Right atrium auricular region (tissue), 2 donors: ENCODE data around the gene WFIKKN2. TPM values are rescaled to one million over a fixed set of nuclear protein-coding genes. Genes with fewer than 3 reads are reported as not detected.
A peak's percentile ranks its signal among the peaks of the same experiment; 100 is the strongest.

ENCODE experiments used
- DNase-seq: peaks from one replicate; pipeline ENCODE4 v3.0.0-alpha.2; 2019; ENCODE audit warnings: low spot score
- H3K27ac ChIP-seq, 2 donors: fragments of 200-600 bp; sonication (generic); 1 replicate in 1 of 2; 2 replicates in 1 of 2; pipeline ENCODE4 v1.5.1; 2016 to 2019
- H3K27me3 ChIP-seq, 2 donors: fragments of 200-600 bp; sonication (generic); one replicate each; pipeline versions ENCODE4 v1.5.1 to v1.6.0; 2017 to 2019
- H3K36me3 ChIP-seq: fragments of 200-600 bp; sonication (generic); one replicate; pipeline ENCODE4 v1.5.1; 2016
- H3K4me1 ChIP-seq, 2 donors: fragments of 200-600 bp; sonication (generic); one replicate each; pipeline versions ENCODE4 v1.5.1 to v1.6.0; 2017 to 2019
- H3K4me3 ChIP-seq, 2 donors: fragments of 200-600 bp; sonication (generic); 1 replicate in 1 of 2; 2 replicates in 1 of 2; pipeline ENCODE4 v1.5.1; 2017 to 2019; ENCODE audit warnings: mild to moderate bottlenecking in 1 of 2, moderate library complexity in 1 of 2
- H3K9me3 ChIP-seq, 2 donors: fragments of 200-600 bp; sonication (generic); one replicate each; pipeline ENCODE4 v1.5.1; 2019
- total RNA-seq, 2 donors: library from RNA; depleted of rRNA; stranded (reverse); fragments of >200 nt; gene quantifications; one replicate each; pipeline ENCODE4 v1.1.0, GENCODE V29; 2016
- TF ChIP-seq, protein P1 (sequence below), 2 donors: fragments of 200-600 bp; sonication (generic); IDR thresholded peaks; one replicate each; pipeline ENCODE4 v1.5.1; 2019; ENCODE audit warnings: antibody characterized with exemption in 2 of 2

WFIKKN2 gene
- total RNA-seq, 2 donors from 2014 or later, result 0.26 to 0.31 TPM

DNA sequence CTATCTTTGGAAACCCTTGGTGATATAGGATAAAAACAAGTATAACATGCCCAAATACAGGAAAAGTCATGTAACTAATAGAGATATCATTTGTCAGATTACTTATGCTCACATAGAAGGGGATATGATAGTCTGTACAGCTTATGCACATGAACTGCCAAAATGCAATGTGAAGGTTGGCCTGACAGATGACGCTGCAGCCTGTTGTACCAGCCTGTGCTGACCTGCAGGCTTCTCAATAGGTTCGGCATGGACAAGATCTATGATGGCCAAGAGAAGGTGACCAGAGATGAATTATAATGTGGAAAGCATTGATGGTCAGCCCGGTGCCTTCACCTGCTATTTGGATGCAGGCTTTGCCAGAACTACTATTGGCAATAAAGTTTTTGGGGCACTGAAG is 12.7 kb downstream of the WFIKKN2 start:
- H3K36me3 ChIP-seq, result no peaks in the 10 kb centered on the region
- no peak overlapping the region for H3K4me3 ChIP-seq
- H3K9me3 ChIP-seq, result no peaks in the 10 kb centered on the region
- H3K27ac ChIP-seq, result peak overlapping the region; percentile 46 to 81
- H3K27me3 ChIP-seq, result no peaks in the 10 kb centered on the region
- TF ChIP-seq, protein P1, sequence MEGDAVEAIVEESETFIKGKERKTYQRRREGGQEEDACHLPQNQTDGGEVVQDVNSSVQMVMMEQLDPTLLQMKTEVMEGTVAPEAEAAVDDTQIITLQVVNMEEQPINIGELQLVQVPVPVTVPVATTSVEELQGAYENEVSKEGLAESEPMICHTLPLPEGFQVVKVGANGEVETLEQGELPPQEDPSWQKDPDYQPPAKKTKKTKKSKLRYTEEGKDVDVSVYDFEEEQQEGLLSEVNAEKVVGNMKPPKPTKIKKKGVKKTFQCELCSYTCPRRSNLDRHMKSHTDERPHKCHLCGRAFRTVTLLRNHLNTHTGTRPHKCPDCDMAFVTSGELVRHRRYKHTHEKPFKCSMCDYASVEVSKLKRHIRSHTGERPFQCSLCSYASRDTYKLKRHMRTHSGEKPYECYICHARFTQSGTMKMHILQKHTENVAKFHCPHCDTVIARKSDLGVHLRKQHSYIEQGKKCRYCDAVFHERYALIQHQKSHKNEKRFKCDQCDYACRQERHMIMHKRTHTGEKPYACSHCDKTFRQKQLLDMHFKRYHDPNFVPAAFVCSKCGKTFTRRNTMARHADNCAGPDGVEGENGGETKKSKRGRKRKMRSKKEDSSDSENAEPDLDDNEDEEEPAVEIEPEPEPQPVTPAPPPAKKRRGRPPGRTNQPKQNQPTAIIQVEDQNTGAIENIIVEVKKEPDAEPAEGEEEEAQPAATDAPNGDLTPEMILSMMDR (IDR thresholded peaks at IDR 0.05), result peak in 1 of 2 donors; percentile 51
- H3K4me1 ChIP-seq, result peaks cover 0 to 30% of the 10 kb centered on the region in 2 donors
- no peak for DNase-seq

DNA sequence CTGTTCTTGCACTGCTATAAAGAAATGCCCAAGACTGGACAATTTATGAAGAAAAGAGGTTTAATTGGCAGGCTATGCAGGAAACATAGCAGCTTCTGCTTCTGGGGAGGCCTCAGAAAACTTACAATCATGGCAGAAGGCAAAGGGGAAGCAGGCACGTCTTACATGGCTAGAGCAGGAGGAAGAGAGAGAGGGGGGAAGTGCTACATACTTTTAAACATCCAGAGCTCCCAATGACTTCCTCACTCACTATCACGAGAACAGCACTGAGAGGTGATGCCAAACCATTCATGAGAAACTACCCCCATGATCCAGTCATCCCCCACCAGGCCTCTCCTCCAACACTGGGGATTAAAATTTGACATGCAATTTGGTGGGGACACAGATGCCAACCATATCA is 13.3 kb downstream of the WFIKKN2 start:
- no peak overlapping the region for H3K27ac ChIP-seq
- no peak overlapping the region for H3K4me3 ChIP-seq
- DNase-seq, result no peak
- H3K36me3 ChIP-seq, result no peaks in the 10 kb centered on the region
- TF ChIP-seq, protein P1 (IDR thresholded peaks at IDR 0.05), result no peak
- no peaks in the 10 kb centered on the region for H3K27me3 ChIP-seq
- H3K9me3 ChIP-seq, result no peaks in the 10 kb centered on the region
- peaks cover 0 to 33% of the 10 kb centered on the region in 2 donors for H3K4me1 ChIP-seq

DNA sequence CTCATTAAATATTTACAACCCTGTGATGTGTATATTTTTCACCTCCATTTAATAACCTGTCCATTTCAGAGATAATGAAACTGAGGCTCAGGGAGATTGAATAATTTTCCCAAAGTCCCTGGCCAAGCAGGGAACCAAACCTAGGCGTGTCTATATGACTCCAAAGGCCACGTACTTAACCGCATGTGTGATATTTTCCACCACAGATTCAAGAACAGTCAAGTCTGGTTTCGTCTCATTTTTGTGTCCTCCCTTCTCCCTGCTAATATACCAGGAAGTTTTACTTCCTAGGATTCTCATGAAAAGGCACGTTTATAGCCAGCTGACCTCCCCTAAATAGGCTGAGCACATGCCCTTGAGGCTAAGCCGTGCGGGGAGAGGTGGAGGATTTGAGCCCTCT is 15.3 kb downstream of the WFIKKN2 start:
- DNase-seq, result no peak
- TF ChIP-seq, protein P1 (IDR thresholded peaks at IDR 0.05), result no peak
- Histone ChIP-seq H3K27me3 (no peaks in the 10 kb centered on the region), H3K9me3 (no peaks in the 10 kb centered on the region), H3K27ac (peak overlapping the region; percentile 80 to 91), H3K4me3 (no peak overlapping the region), H3K4me1 (peaks cover 0 to 27% of the 10 kb centered on the region in 2 donors), H3K36me3 (no peaks in the 10 kb centered on the region)

DNA sequence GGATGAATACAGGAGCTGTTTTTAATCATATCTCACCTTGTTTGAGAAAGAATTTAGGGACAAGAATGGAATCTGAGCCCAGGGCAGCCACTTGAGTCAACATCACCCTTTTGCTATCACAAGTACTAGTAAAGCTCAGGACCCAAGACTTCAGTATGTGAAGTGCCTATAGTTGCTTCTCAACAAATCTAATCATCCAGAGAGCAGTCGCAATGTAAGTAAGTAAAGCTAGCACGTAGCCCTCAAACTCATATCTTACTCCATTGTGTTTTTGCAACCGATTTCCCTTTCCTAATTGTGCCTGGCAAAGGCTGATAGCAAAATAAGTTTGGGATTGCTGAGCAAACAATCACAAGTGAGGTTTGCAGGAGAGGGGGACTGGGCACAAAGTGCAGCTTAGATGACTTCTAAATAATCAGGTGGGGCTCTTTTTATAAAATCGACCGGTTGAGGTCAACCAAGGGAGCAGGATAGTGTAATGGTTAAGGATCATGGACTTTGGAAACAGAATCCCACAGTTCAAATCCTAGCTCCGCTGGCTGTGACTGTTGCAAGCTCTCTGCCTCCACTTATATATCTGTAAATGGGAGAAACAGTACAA is 17.7 kb downstream of the WFIKKN2 start:
- TF ChIP-seq, protein P1 (IDR thresholded peaks at IDR 0.05), result no peak
- Histone ChIP-seq H3K4me1 (peaks cover 0 to 21% of the 10 kb centered on the region in 2 donors), H3K27me3 (no peaks in the 10 kb centered on the region), H3K9me3 (no peaks in the 10 kb centered on the region), H3K4me3 (no peak overlapping the region), H3K27ac (peak overlapping the region; percentile 80 to 91), H3K36me3 (no peaks in the 10 kb centered on the region)
- DNase-seq, result no peak

DNA sequence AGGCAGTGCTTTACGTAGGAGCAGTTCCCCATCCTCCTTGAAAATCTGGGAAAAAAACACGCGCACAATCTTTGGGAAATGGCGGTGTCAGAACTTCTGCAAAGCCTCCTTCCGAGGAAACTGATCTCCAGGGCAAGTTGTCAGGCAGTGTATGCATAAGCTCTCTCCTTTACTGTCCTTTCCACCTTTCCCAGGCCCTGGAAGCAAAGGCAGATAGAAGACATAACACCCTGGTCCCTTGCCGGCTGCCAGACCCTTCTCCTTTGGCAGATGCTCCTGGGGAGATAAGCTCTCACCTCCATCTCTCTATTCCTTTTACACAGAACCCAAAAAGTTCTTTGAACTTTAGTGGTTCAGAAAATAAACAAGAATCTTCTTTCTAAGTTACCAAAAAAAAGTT is 18.4 kb downstream of the WFIKKN2 start:
- Histone ChIP-seq H3K9me3 (no peaks in the 10 kb centered on the region), H3K4me3 (no peak overlapping the region), H3K27me3 (no peaks in the 10 kb centered on the region), H3K36me3 (no peaks in the 10 kb centered on the region), H3K27ac (peak overlapping the region; percentile 80 to 91), H3K4me1 (peaks cover 0 to 21% of the 10 kb centered on the region in 2 donors)
- peak; percentile 48 for DNase-seq
- TF ChIP-seq, protein P1 (IDR thresholded peaks at IDR 0.05), result no peak
